ENCODE measurements around the gene ANKRD44.

Gene ANKRD44

GRCh38 chr2:197121255-197121654, 189.3 kb downstream of the ANKRD44 start:
- no peak for DNase-seq (ENCODE audit: extremely low read depth, low read depth)

GRCh38 chr2:197116306-197116879, 194.2 kb downstream of the ANKRD44 start:
- H3K4me3 ChIP-seq (replicated peaks; ENCODE audit: low read depth, low read length): no peak overlapping the region
- TF ChIP-seq CTCF (IDR thresholded peaks at IDR 0.05; ENCODE audit: low read depth, low read length, missing control alignments): no peak
- DNase-seq (ENCODE audit: extremely low read depth, low read depth): no peak

More at GRCh38 chr2:197121255-197121654, 189.3 kb downstream of the ANKRD44 start:
- TF ChIP-seq CTCF (IDR thresholded peaks at IDR 0.05; ENCODE audit: low read depth, low read length, missing control alignments): no peak
- no peak overlapping the region for H3K4me3 ChIP-seq (replicated peaks; ENCODE audit: low read depth, low read length)

- no peak for DNase-seq (ENCODE audit: extremely low read depth, low read depth)
- no peak overlapping the region for H3K4me3 ChIP-seq (replicated peaks; ENCODE audit: low read depth, low read length)
- TF ChIP-seq CTCF (IDR thresholded peaks at IDR 0.05; ENCODE audit: low read depth, low read length, missing control alignments): no peak
These were observed 195.3 kb downstream of the ANKRD44 start for GRCh38 chr2:197115325-197115724.

GRCh38 chr2:197113275-197113711, 197.3 kb downstream of the ANKRD44 start:
- DNase-seq (ENCODE audit: extremely low read depth, low read depth): no peak
- no peak overlapping the region for H3K4me3 ChIP-seq (replicated peaks; ENCODE audit: low read depth, low read length)
- peak; percentile 46 for TF ChIP-seq CTCF (IDR thresholded peaks at IDR 0.05; ENCODE audit: low read depth, low read length, missing control alignments)

DNA sequence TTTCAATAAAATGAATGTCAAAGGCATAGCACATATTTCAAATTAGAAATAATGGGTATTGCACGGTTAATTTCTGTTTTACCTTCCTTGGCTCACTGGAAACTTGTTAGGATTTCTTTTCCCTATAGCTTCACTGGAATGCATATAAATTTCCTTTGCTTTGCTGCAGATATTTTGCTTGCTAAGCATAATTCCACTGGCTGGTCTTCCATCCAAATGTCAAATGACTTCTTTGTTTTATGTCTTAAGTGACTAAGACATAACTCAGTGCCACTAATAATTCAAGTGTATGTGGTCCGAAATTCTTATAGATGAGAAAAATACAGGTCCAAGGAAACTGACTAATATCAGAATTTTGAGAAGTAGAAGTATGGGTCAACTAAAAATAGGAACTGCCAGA, 201.3 kb downstream of the ANKRD44 start:
- no peak for TF ChIP-seq CTCF (IDR thresholded peaks at IDR 0.05; ENCODE audit: low read depth, low read length, missing control alignments)
- DNase-seq (ENCODE audit: extremely low read depth, low read depth): no peak
- no peak overlapping the region for H3K4me3 ChIP-seq (replicated peaks; ENCODE audit: low read depth, low read length)

DNA sequence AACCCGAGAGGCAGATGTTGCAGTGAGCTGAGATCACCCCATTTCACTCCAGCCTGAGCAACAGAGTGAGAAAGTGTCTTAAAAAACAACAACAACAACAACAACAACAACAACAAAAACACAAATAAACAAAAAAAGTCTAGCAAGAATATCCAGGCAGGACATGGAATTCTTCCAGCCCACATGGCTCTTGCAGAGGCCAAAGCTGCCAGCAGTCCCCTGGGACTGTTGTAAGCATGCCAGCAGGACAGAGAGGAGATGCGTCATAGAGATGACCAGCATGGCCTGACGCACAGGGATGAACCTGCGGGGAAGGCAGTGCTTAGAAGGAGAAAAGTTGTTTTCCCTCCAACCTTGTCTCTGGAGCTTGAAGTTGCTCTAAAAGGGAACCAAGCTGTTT, 201.8 kb downstream of the ANKRD44 start:
- no peak overlapping the region for H3K4me3 ChIP-seq (replicated peaks; ENCODE audit: low read depth, low read length)
- DNase-seq (ENCODE audit: extremely low read depth, low read depth): no peak
- TF ChIP-seq CTCF (IDR thresholded peaks at IDR 0.05; ENCODE audit: low read depth, low read length, missing control alignments): no peak

Data from HFF-Myc (cell line).